ENCODE measurements around the gene VASP.

VASP gene

GRCh38 chr19:45515081-45515624 lies 7.9 kb downstream of the VASP start:
- no peak for DNase-seq (ENCODE audit: low read depth in 2 of 2)

- no peak for DNase-seq (ENCODE audit: low read depth in 2 of 2)
Observed at GRCh38 chr19:45515807-45516401, 8.6 kb downstream of the VASP start.

- DNase-seq (ENCODE audit: low read depth in 2 of 2): no peak
Observed at GRCh38 chr19:45517238-45517637, 10.0 kb downstream of the VASP start.

GRCh38 chr19:45517641-45518468 lies 10.6 kb downstream of the VASP start:
- no peak for DNase-seq (ENCODE audit: low read depth in 2 of 2)

- DNase-seq (ENCODE audit: low read depth in 2 of 2): no peak
Observed at GRCh38 chr19:45518469-45518826, 11.2 kb downstream of the VASP start.

GRCh38 chr19:45522010-45522941 lies 15.0 kb downstream of the VASP start:
- no peak for DNase-seq (ENCODE audit: low read depth in 2 of 2)

- DNase-seq (ENCODE audit: low read depth in 2 of 2): peak; percentile 56 to 57
Observed at GRCh38 chr19:45523642-45524256, 16.5 kb downstream of the VASP start.

- no peak for DNase-seq (ENCODE audit: low read depth in 2 of 2)
Observed at GRCh38 chr19:45524575-45525129, 17.4 kb downstream of the VASP start.

- no peak for DNase-seq (ENCODE audit: low read depth in 2 of 2)
Observed at GRCh38 chr19:45526143-45526542, 18.9 kb downstream of the VASP start.

- DNase-seq (ENCODE audit: low read depth in 2 of 2): no peak
Observed at GRCh38 chr19:45526971-45527370, 19.7 kb downstream of the VASP start.

- no peak for DNase-seq (ENCODE audit: low read depth in 2 of 2)
Observed at GRCh38 chr19:45527731-45528130, 20.5 kb downstream of the VASP start.

GRCh38 chr19:45528149-45528743 lies 21.0 kb downstream of the VASP start:
- DNase-seq (ENCODE audit: low read depth in 2 of 2): no peak

GRCh38 chr19:45528744-45529419 lies 21.6 kb downstream of the VASP start:
- DNase-seq (ENCODE audit: low read depth in 2 of 2): no peak

GRCh38 chr19:45529420-45529785 lies 22.1 kb downstream of the VASP start:
- DNase-seq (ENCODE audit: low read depth in 2 of 2): no peak

GRCh38 chr19:45531349-45531748 lies 24.1 kb downstream of the VASP start:
- DNase-seq (ENCODE audit: low read depth in 2 of 2): no peak

- DNase-seq (ENCODE audit: low read depth in 2 of 2): no peak
Observed at GRCh38 chr19:45539459-45539858, 32.2 kb downstream of the VASP start.

- DNase-seq (ENCODE audit: low read depth in 2 of 2): no peak
Observed at GRCh38 chr19:45542234-45542668, 35.0 kb downstream of the VASP start.

GRCh38 chr19:45547211-45547770 lies 40.0 kb downstream of the VASP start:
- no peak for DNase-seq (ENCODE audit: low read depth in 2 of 2)

GRCh38 chr19:45547965-45548609 lies 40.8 kb downstream of the VASP start:
- DNase-seq (ENCODE audit: low read depth in 2 of 2): no peak

GRCh38 chr19:45553464-45553863 lies 46.2 kb downstream of the VASP start:
- DNase-seq (ENCODE audit: low read depth in 2 of 2): no peak
